ENCODE measurements around the gene SIGLECL1.

SIGLECL1 gene

GRCh38 chr19:51311351-51312257 lies 60.7 kb downstream of the SIGLECL1 start, which contains the start of gene IGLON5:
Gene IGLON5, plus strand, starts transcription at chr19:51311644. Its CDS starts 204 bp downstream, at chr19:51311848.
- Histone ChIP-seq H3K9me2 (replicated peaks; ENCODE audit: low read depth, low read length) (no peaks in the 10 kb centered on the region; the same call in 1 of the 2 replicates), H3K79me2 (ENCODE audit: insufficient read depth, low read length) (no peaks in the 10 kb centered on the region), H3K4me3 (ENCODE audit: low read length, poor library complexity, severe bottlenecking) (no peak within 1 kb of the TSS), H3K27me3 (ENCODE audit: insufficient read depth, low read length, poor library complexity, severe bottlenecking) (no peaks in the 10 kb centered on the region), H3K4me1 (ENCODE audit: insufficient read depth, low read length, poor library complexity, severe bottlenecking) (no peaks in the 10 kb centered on the region), H4K20me1 (ENCODE audit: insufficient read depth, low read length, poor library complexity, severe bottlenecking) (no peaks in the 10 kb centered on the region), H3K36me3 (ENCODE audit: insufficient read depth, low read length) (no peaks in the 10 kb centered on the region), H3F3A (ENCODE audit: low read depth) (no peaks in the 10 kb centered on the region), H3K9me3 (ENCODE audit: insufficient read depth, low read depth, low read length) (peaks cover 6% of the 10 kb centered on the region; the same call in 1 of the 2 replicates), H2AFZ (ENCODE audit: low read length) (no peak within 1 kb of the TSS), H3K4me2 (ENCODE audit: low read depth, low read length, poor library complexity, severe bottlenecking) (no peak within 1 kb of the TSS), H3K9ac (ENCODE audit: low read depth, low read length, poor library complexity, severe bottlenecking) (no peak within 1 kb of the TSS)
- TF ChIP-seq EZH2phosphoT487 (IDR thresholded peaks at IDR 0.05; ENCODE audit: borderline replicate concordance) (no peak), CTCF (conservative IDR thresholded peaks at IDR 0.05; ENCODE audit: low read length) (no peak)

- H3K79me2 ChIP-seq (ENCODE audit: insufficient read depth, low read length) = no peaks in the 10 kb centered on the region
- H3K9me2 ChIP-seq (replicated peaks; ENCODE audit: low read depth, low read length) = no peaks in the 10 kb centered on the region
- H4K20me1 ChIP-seq (ENCODE audit: insufficient read depth, low read length, poor library complexity, severe bottlenecking) = no peaks in the 10 kb centered on the region
- TF ChIP-seq EZH2phosphoT487 (IDR thresholded peaks at IDR 0.05; ENCODE audit: borderline replicate concordance) = no peak
- TF ChIP-seq CTCF (conservative IDR thresholded peaks at IDR 0.05; ENCODE audit: low read length) = no peak
- H3K36me3 ChIP-seq (ENCODE audit: insufficient read depth, low read length) = no peaks in the 10 kb centered on the region
- H3F3A ChIP-seq (ENCODE audit: low read depth) = no peaks in the 10 kb centered on the region
- H3K4me2 ChIP-seq (ENCODE audit: low read depth, low read length, poor library complexity, severe bottlenecking) = no peak overlapping the region
- H3K27me3 ChIP-seq (ENCODE audit: insufficient read depth, low read length, poor library complexity, severe bottlenecking) = no peaks in the 10 kb centered on the region
- no peak overlapping the region for H3K9ac ChIP-seq (ENCODE audit: low read depth, low read length, poor library complexity, severe bottlenecking)
- H3K4me3 ChIP-seq (ENCODE audit: low read length, poor library complexity, severe bottlenecking) = no peak overlapping the region
- H3K4me1 ChIP-seq (ENCODE audit: insufficient read depth, low read length, poor library complexity, severe bottlenecking) = no peaks in the 10 kb centered on the region
- H3K9me3 ChIP-seq (ENCODE audit: insufficient read depth, low read depth, low read length) = no peaks in the 10 kb centered on the region
- H2AFZ ChIP-seq (ENCODE audit: low read length) = no peak overlapping the region
These were observed 65.8 kb downstream of the SIGLECL1 start for GRCh38 chr19:51316688-51317087.

GRCh38 chr19:51317376-51317775 lies 66.5 kb downstream of the SIGLECL1 start:
- H3F3A ChIP-seq (ENCODE audit: low read depth) = no peaks in the 10 kb centered on the region
- no peak overlapping the region for H3K4me3 ChIP-seq (ENCODE audit: low read length, poor library complexity, severe bottlenecking)
- no peaks in the 10 kb centered on the region for H3K9me3 ChIP-seq (ENCODE audit: insufficient read depth, low read depth, low read length)
- no peaks in the 10 kb centered on the region for H3K27me3 ChIP-seq (ENCODE audit: insufficient read depth, low read length, poor library complexity, severe bottlenecking)
- no peak overlapping the region for H3K4me2 ChIP-seq (ENCODE audit: low read depth, low read length, poor library complexity, severe bottlenecking)
- H2AFZ ChIP-seq (ENCODE audit: low read length) = no peak overlapping the region
- TF ChIP-seq CTCF (conservative IDR thresholded peaks at IDR 0.05; ENCODE audit: low read length) = no peak
- TF ChIP-seq EZH2phosphoT487 (IDR thresholded peaks at IDR 0.05; ENCODE audit: borderline replicate concordance) = no peak
- no peaks in the 10 kb centered on the region for H3K36me3 ChIP-seq (ENCODE audit: insufficient read depth, low read length)
- H3K4me1 ChIP-seq (ENCODE audit: insufficient read depth, low read length, poor library complexity, severe bottlenecking) = no peaks in the 10 kb centered on the region
- H4K20me1 ChIP-seq (ENCODE audit: insufficient read depth, low read length, poor library complexity, severe bottlenecking) = no peaks in the 10 kb centered on the region
- no peaks in the 10 kb centered on the region for H3K79me2 ChIP-seq (ENCODE audit: insufficient read depth, low read length)
- no peaks in the 10 kb centered on the region for H3K9me2 ChIP-seq (replicated peaks; ENCODE audit: low read depth, low read length)
- no peak overlapping the region for H3K9ac ChIP-seq (ENCODE audit: low read depth, low read length, poor library complexity, severe bottlenecking)

Measured in Loucy (cell line).